ENCODE data around the gene INSYN2B. TPM values are rescaled to one million over a fixed set of nuclear protein-coding genes. Genes with fewer than 3 reads are reported as not detected.

Gene INSYN2B
- total RNA-seq, 1 donor from 2014 or later = 0.26 TPM

DNA sequence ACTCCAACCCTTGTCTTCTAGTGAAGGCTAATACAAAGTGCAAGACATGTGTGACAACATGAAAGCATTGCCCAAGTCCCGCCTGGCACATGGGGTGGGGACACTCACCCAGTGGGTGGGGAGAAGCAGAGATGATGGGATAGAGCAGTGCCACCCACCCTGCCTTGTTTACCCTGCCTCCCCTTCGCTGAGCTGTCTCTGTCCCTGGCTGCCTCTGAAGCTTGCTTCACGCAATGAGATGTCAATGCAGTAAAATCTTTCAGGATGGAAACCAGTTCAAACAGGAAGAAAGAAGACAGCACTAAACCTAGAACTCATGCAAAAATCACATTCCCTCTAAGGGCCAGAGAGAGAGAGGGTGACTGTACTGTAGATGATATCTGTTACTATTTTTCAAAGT, 148.0 kb downstream of the INSYN2B start:
- Histone ChIP-seq H3K4me2 (no peak overlapping the region), H3F3A (ENCODE audit: low read depth) (no peaks in the 10 kb centered on the region), H3K27ac (no peak overlapping the region), H3K4me1 (peaks cover 5% of the 10 kb centered on the region), H3K27me3 (no peaks in the 10 kb centered on the region), H2AFZ (replicated peaks) (no peak overlapping the region), H3K9ac (no peak overlapping the region), H3K79me2 (ENCODE audit: low read depth) (no peaks in the 10 kb centered on the region), H3K9me3 (ENCODE audit: low read depth) (no peaks in the 10 kb centered on the region), H3K4me3 (no peak overlapping the region), H4K20me1 (ENCODE audit: low read depth) (no peaks in the 10 kb centered on the region), H3K36me3 (no peaks in the 10 kb centered on the region)
- Mint-ChIP-seq H3K4me1 (peaks cover 6% of the 10 kb centered on the region), H3K4me3 (no peak overlapping the region), H3K9me3 (no peaks in the 10 kb centered on the region), H3K27me3 (ENCODE audit: insufficient read depth, low read depth) (peaks cover 3% of the 10 kb centered on the region), H3K36me3 (no peaks in the 10 kb centered on the region), H3K27ac (no peak overlapping the region)
- no peak for DNase-seq (ENCODE audit: low spot score)
- TF ChIP-seq EZH2 (IDR thresholded peaks at IDR 0.05) (no peak), EZH2phosphoT487 (IDR thresholded peaks at IDR 0.05) (no peak)
- TF ChIP-seq, protein P1, sequence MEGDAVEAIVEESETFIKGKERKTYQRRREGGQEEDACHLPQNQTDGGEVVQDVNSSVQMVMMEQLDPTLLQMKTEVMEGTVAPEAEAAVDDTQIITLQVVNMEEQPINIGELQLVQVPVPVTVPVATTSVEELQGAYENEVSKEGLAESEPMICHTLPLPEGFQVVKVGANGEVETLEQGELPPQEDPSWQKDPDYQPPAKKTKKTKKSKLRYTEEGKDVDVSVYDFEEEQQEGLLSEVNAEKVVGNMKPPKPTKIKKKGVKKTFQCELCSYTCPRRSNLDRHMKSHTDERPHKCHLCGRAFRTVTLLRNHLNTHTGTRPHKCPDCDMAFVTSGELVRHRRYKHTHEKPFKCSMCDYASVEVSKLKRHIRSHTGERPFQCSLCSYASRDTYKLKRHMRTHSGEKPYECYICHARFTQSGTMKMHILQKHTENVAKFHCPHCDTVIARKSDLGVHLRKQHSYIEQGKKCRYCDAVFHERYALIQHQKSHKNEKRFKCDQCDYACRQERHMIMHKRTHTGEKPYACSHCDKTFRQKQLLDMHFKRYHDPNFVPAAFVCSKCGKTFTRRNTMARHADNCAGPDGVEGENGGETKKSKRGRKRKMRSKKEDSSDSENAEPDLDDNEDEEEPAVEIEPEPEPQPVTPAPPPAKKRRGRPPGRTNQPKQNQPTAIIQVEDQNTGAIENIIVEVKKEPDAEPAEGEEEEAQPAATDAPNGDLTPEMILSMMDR (IDR thresholded peaks at IDR 0.05) = no peak

GRCh38 chr5:169831331-169831730, 149.0 kb downstream of the INSYN2B start:
- no peak overlapping the region for H3K27ac ChIP-seq
- no peaks in the 10 kb centered on the region for H3K36me3 Mint-ChIP-seq

DNA sequence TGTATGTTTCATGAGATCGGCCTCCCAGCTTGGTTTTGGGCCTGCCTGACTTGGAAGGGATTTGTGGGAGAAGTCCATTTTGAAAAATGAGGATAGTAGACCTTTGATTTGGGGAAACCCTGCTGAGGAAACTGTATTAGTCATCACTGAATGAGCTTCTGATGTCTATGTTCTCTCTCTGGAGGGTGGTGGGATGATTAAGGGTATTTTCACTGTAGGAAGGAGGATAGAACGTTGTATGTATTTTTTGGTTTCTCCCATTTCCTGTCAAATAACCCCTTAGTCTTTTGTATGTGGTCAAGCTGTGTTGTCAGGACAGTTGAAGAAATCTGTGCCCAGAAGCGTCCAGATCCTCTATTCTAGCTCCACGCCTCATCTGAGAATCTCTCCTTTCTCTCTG, 151.9 kb downstream of the INSYN2B start:
- Histone ChIP-seq H3K79me2 (ENCODE audit: low read depth) (no peaks in the 10 kb centered on the region), H3K4me2 (no peak overlapping the region), H3K4me3 (no peak overlapping the region), H3K9ac (no peak overlapping the region), H3K27me3 (no peaks in the 10 kb centered on the region), H3K4me1 (no peaks in the 10 kb centered on the region), H4K20me1 (ENCODE audit: low read depth) (no peaks in the 10 kb centered on the region), H3K27ac (no peak overlapping the region), H3K36me3 (no peaks in the 10 kb centered on the region), H2AFZ (replicated peaks) (no peak overlapping the region), H3F3A (ENCODE audit: low read depth) (no peaks in the 10 kb centered on the region), H3K9me3 (ENCODE audit: low read depth) (no peaks in the 10 kb centered on the region)
- TF ChIP-seq EZH2 (IDR thresholded peaks at IDR 0.05) (no peak), EZH2phosphoT487 (IDR thresholded peaks at IDR 0.05) (no peak)
- TF ChIP-seq, protein P1 (IDR thresholded peaks at IDR 0.05) = no peak
- no peaks in the 10 kb centered on the region for H3K36me3 Mint-ChIP-seq
- H3K4me1 Mint-ChIP-seq = peaks cover 6% of the 10 kb centered on the region
- DNase-seq (ENCODE audit: low spot score) = no peak
- H3K4me3 Mint-ChIP-seq = no peak overlapping the region
- H3K9me3 Mint-ChIP-seq = peaks cover 5% of the 10 kb centered on the region
- H3K27ac Mint-ChIP-seq = no peak overlapping the region
- H3K27me3 Mint-ChIP-seq (ENCODE audit: insufficient read depth, low read depth) = peaks cover 3% of the 10 kb centered on the region

More at GRCh38 chr5:169831331-169831730, 149.0 kb downstream of the INSYN2B start:
- H3K27me3 Mint-ChIP-seq (ENCODE audit: insufficient read depth, low read depth) = peaks cover 3% of the 10 kb centered on the region
- TF ChIP-seq EZH2 (IDR thresholded peaks at IDR 0.05) (no peak), EZH2phosphoT487 (IDR thresholded peaks at IDR 0.05) (no peak)
- TF ChIP-seq, protein P1 (IDR thresholded peaks at IDR 0.05) = no peak
- Histone ChIP-seq H3K4me1 (peaks cover 5% of the 10 kb centered on the region), H3K36me3 (no peaks in the 10 kb centered on the region), H2AFZ (replicated peaks) (no peak overlapping the region), H3K4me3 (no peak overlapping the region), H4K20me1 (ENCODE audit: low read depth) (no peaks in the 10 kb centered on the region), H3K9me3 (ENCODE audit: low read depth) (no peaks in the 10 kb centered on the region), H3K9ac (no peak overlapping the region), H3F3A (ENCODE audit: low read depth) (no peaks in the 10 kb centered on the region), H3K27me3 (no peaks in the 10 kb centered on the region), H3K4me2 (no peak overlapping the region), H3K79me2 (ENCODE audit: low read depth) (no peaks in the 10 kb centered on the region)
- DNase-seq (ENCODE audit: low spot score) = no peak
- no peak overlapping the region for H3K27ac Mint-ChIP-seq
- no peaks in the 10 kb centered on the region for H3K9me3 Mint-ChIP-seq
- no peak overlapping the region for H3K4me3 Mint-ChIP-seq
- H3K4me1 Mint-ChIP-seq = peaks cover 6% of the 10 kb centered on the region

Measured in neural progenitor cell (in vitro differentiated cells).